H9 (cell line): ENCODE results near the gene GLRA1. TPM values are rescaled to one million over a fixed set of nuclear protein-coding genes. Genes with fewer than 3 reads are reported as not detected.

ENCODE experiments used
- DNase-seq: peaks from one replicate; pipeline ENCODE4 v3.0.0-alpha.2; 2017
- H2AFZ ChIP-seq: one replicate; pipeline ENCODE4 v1.6.1; 2013; ENCODE audit warnings: mild to moderate bottlenecking, low read length, control low read depth, moderate library complexity
- H2AK5ac ChIP-seq: 2 replicates; pipeline ENCODE4 v1.6.1; 2013; ENCODE audit warnings: low read length, control low read depth, mixed read lengths; ENCODE audit not compliant: insufficient read length
- H2BK120ac ChIP-seq: one replicate; pipeline ENCODE4 v1.6.1; 2013; ENCODE audit warnings: low read depth, mild to moderate bottlenecking, low read length, control low read depth, inconsistent platforms; ENCODE audit not compliant: poor library complexity, severe bottlenecking
- H2BK12ac ChIP-seq: 2 replicates; pipeline ENCODE4 v1.6.1; 2013; ENCODE audit warnings: low read length, control low read depth, mixed read lengths, low read depth; ENCODE audit not compliant: insufficient read length
- H2BK15ac ChIP-seq: 2 replicates; pipeline ENCODE4 v1.6.1; 2013; ENCODE audit warnings: low read depth, low read length, control low read depth
- H2BK20ac ChIP-seq: one replicate; pipeline ENCODE4 v1.6.1; 2013; ENCODE audit warnings: low read depth, mild to moderate bottlenecking, low read length, control low read depth, inconsistent platforms; ENCODE audit not compliant: poor library complexity, severe bottlenecking
- H2BK5ac ChIP-seq: 2 replicates; pipeline ENCODE4 v1.6.1; 2013; ENCODE audit warnings: low read length, control low read depth, mixed read lengths; ENCODE audit not compliant: insufficient read length
- H3K14ac ChIP-seq: 2 replicates; pipeline ENCODE4 v1.6.1; 2013; ENCODE audit warnings: low read length, control low read depth; ENCODE audit not compliant: insufficient read depth
- H3K18ac ChIP-seq: 2 replicates; pipeline ENCODE4 v1.6.1; 2013; ENCODE audit warnings: low read depth, mild to moderate bottlenecking, mixed read lengths, low read length, control low read depth; ENCODE audit not compliant: insufficient read length
- H3K23ac ChIP-seq: 2 replicates; pipeline ENCODE4 v1.6.1; 2013; ENCODE audit warnings: low read length, control low read depth, mixed read lengths, low read depth; ENCODE audit not compliant: insufficient read length
- H3K23me2 ChIP-seq: 2 replicates; pipeline ENCODE4 v1.6.1; 2013; ENCODE audit warnings: low read depth, mild to moderate bottlenecking, mixed read lengths, low read length, control low read depth; ENCODE audit not compliant: insufficient read length, poor library complexity, severe bottlenecking
- H3K27ac ChIP-seq: 2 replicates; pipeline ENCODE4 v1.5.1; 2013; ENCODE audit warnings: low read length, control low read depth, mixed read lengths, low read depth; ENCODE audit not compliant: insufficient read length
- H3K27me3 ChIP-seq: 2 replicates; pipeline ENCODE4 v1.6.1; 2013; ENCODE audit warnings: low read length, control low read depth, inconsistent platforms; ENCODE audit not compliant: insufficient read depth
- H3K4ac ChIP-seq: 2 replicates; pipeline ENCODE4 v1.6.1; 2013; ENCODE audit warnings: low read depth, mild to moderate bottlenecking, control low read depth, inconsistent platforms, low read length, moderate library complexity
- H3K4me1 ChIP-seq: 2 replicates; pipeline ENCODE4 v1.6.1; 2013; ENCODE audit warnings: low read length, control low read depth, inconsistent platforms; ENCODE audit not compliant: insufficient read depth
- H3K4me2 ChIP-seq: 2 replicates; pipeline ENCODE4 v1.6.1; 2013; ENCODE audit warnings: low read length, control low read depth, mixed read lengths; ENCODE audit not compliant: insufficient read length, insufficient read depth
- H3K56ac ChIP-seq: 2 replicates; pipeline ENCODE4 v1.6.1; 2013; ENCODE audit warnings: low read depth, mild to moderate bottlenecking, mixed read lengths, low read length, control low read depth; ENCODE audit not compliant: insufficient read length
- H3K79me1 ChIP-seq: 2 replicates; pipeline ENCODE4 v1.6.1; 2013; ENCODE audit warnings: low read depth, mild to moderate bottlenecking, moderate library complexity, low read length, control low read depth, inconsistent platforms; ENCODE audit not compliant: insufficient read depth, poor library complexity, severe bottlenecking
- H3K79me2 ChIP-seq: 2 replicates; pipeline ENCODE4 v1.6.1; 2013; ENCODE audit warnings: low read length, control low read depth, inconsistent platforms; ENCODE audit not compliant: insufficient read depth
- H3K9ac ChIP-seq: 2 replicates; pipeline ENCODE4 v1.6.1; 2013; ENCODE audit warnings: low read length, control low read depth, mixed read lengths; ENCODE audit not compliant: insufficient read length; ENCODE audit errors: extremely low read depth
- H3K9me3 ChIP-seq: one replicate; pipeline ENCODE4 v1.6.1; 2013; ENCODE audit warnings: low read depth, low read length, inconsistent platforms; ENCODE audit not compliant: control insufficient read depth
- H3T11ph ChIP-seq: one replicate; pipeline ENCODE4 v1.6.1; 2013; ENCODE audit warnings: mild to moderate bottlenecking, low read length, control low read depth, inconsistent platforms
- H4K20me1 ChIP-seq: one replicate; pipeline ENCODE4 v1.6.1; 2013; ENCODE audit not compliant: control insufficient read depth, insufficient read length, insufficient read depth
- H4K5ac ChIP-seq: 2 replicates; pipeline ENCODE4 v1.6.1; 2013; ENCODE audit warnings: low read depth, mild to moderate bottlenecking, mixed read lengths, low read length, control low read depth; ENCODE audit not compliant: insufficient read length
- H4K8ac ChIP-seq: replicated peaks from 2 replicates; pipeline ENCODE4 v1.6.1; 2013; ENCODE audit warnings: low read length, control low read depth, mixed read lengths, low read depth; ENCODE audit not compliant: insufficient read length
- H4K91ac ChIP-seq: 2 replicates; pipeline ENCODE4 v1.6.1; 2013; ENCODE audit warnings: low read depth, mild to moderate bottlenecking, moderate library complexity, mixed read lengths, low read length, control low read depth; ENCODE audit not compliant: insufficient read length
- H3K27ac Mint-ChIP-seq, 3 experiments: 2 replicates in 2 of 3; 3 replicates in 1 of 3; pipeline ENCODE4 v1.8.0; 2020 to 2021; ENCODE audit warnings: mixed read lengths in 3 of 3, mild to moderate bottlenecking in 1 of 3, moderate library complexity in 1 of 3
- H3K27me3 Mint-ChIP-seq: 2 replicates; pipeline ENCODE4 v1.8.0; 2021; ENCODE audit warnings: low read depth, mild to moderate bottlenecking, moderate library complexity, mixed read lengths
- H3K36me3 Mint-ChIP-seq, 3 experiments: 2 replicates in 2 of 3; 3 replicates in 1 of 3; pipeline ENCODE4 v1.8.0; 2020 to 2021; ENCODE audit warnings: low read depth in 3 of 3, mixed read lengths in 3 of 3; ENCODE audit not compliant: insufficient read depth in 1 of 3
- H3K4me1 Mint-ChIP-seq, 2 experiments: 2 replicates each; pipeline ENCODE4 v1.8.0; 2020; ENCODE audit warnings: mixed read lengths in 2 of 2
- H3K4me3 Mint-ChIP-seq, 2 experiments: 2 replicates in 1 of 2; 3 replicates in 1 of 2; pipeline ENCODE4 v1.8.0; 2020 to 2021; ENCODE audit warnings: mild to moderate bottlenecking in 2 of 2, mixed read lengths in 2 of 2, moderate library complexity in 1 of 2
- H3K9me3 Mint-ChIP-seq, 2 experiments: 2 replicates in 1 of 2; 3 replicates in 1 of 2; pipeline ENCODE4 v1.8.0; 2020; ENCODE audit warnings: mild to moderate bottlenecking in 2 of 2, mixed read lengths in 2 of 2, moderate library complexity in 1 of 2
- WGBS: extraction: QIAGEN DNeasy Blood & Tissue Kit; methylation state at CpG from one replicate; pipeline ENCODE4 v1.1.7; 2013; ENCODE audit warnings: missing lambda C conversion rate, low lambda C conversion rate, mixed read lengths; ENCODE audit not compliant: insufficient read length; ENCODE audit errors: extremely low coverage; 5-methylcytosine and 5-hydroxymethylcytosine counted together
- total RNA-seq: library from RNA; stranded (reverse); gene quantifications from 2 replicates; pipeline ENCODE4 v1.2.1, GENCODE V29; 2021
- TF ChIP-seq, protein P1 (sequence below): fragments of 200-600 bp; sonication (generic); conservative IDR thresholded peaks from 3 replicates; pipeline ENCODE4 v1.8.0; 2021; ENCODE audit warnings: antibody characterized with exemption, mild to moderate bottlenecking

GLRA1 gene
- total RNA-seq, 1 experiment from 2014 or later = not detected

DNA sequence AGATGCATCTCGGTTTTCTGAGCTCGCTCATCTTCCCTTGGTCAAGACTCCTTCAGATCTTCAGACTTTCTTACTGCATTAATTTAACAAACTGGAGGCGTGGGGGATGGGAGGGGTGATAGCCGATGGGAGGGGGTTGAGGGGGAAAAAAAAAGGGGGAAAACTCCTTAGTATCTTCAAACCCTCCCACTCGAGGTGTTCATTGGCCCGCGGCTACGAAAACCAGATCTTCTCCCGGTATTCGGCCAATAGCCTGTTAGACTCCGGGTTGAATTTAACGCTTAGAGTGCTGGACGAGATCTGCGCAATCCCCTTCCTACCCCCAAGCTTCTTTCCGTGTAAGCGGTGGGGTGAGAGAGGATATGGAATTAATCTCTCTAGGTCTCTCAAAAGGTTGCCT is 689 bp upstream of the GLRA1 start:
- no peak overlapping the region for H3K27ac ChIP-seq
- no peak overlapping the region for H3K4me2 ChIP-seq
- no peak overlapping the region for H4K5ac ChIP-seq
- no peaks in the 10 kb centered on the region for H3K27me3 ChIP-seq
- no peak overlapping the region for H2BK15ac ChIP-seq
- H2AFZ ChIP-seq = no peak overlapping the region
- no peak overlapping the region for H2BK120ac ChIP-seq
- Mint-ChIP-seq H3K36me3 (no peaks in the 10 kb centered on the region), H3K27me3 (peaks cover 85% of the 10 kb centered on the region), H3K27ac (no peak overlapping the region), H3K9me3 (peaks cover 0 to under 1% of the 10 kb centered on the region in 2 experiments; a peak in 2 of 5 replicates), H3K4me1 (peaks cover 7 to 13% of the 10 kb centered on the region in 2 experiments), H3K4me3 (peak overlapping the region in 1 of 2 experiments; percentile 57; a peak in 2 of 5 replicates)
- no peak overlapping the region for H3K18ac ChIP-seq
- WGBS = no CpG with 5 or more reads among the region's 16 CpGs
- no peak overlapping the region for H2AK5ac ChIP-seq
- H2BK5ac ChIP-seq = no peak overlapping the region
- no peak overlapping the region for H3K9ac ChIP-seq
- H3K9me3 ChIP-seq = no peaks in the 10 kb centered on the region
- H3K79me2 ChIP-seq = no peaks in the 10 kb centered on the region
- no peak overlapping the region for H4K91ac ChIP-seq
- no peak overlapping the region for H2BK20ac ChIP-seq
- H3K56ac ChIP-seq = no peak overlapping the region
- H3K4ac ChIP-seq = no peak overlapping the region
- no peak overlapping the region for H3T11ph ChIP-seq
- H3K23ac ChIP-seq = no peak overlapping the region
- no peak overlapping the region for H4K8ac ChIP-seq
- TF ChIP-seq, protein P1, sequence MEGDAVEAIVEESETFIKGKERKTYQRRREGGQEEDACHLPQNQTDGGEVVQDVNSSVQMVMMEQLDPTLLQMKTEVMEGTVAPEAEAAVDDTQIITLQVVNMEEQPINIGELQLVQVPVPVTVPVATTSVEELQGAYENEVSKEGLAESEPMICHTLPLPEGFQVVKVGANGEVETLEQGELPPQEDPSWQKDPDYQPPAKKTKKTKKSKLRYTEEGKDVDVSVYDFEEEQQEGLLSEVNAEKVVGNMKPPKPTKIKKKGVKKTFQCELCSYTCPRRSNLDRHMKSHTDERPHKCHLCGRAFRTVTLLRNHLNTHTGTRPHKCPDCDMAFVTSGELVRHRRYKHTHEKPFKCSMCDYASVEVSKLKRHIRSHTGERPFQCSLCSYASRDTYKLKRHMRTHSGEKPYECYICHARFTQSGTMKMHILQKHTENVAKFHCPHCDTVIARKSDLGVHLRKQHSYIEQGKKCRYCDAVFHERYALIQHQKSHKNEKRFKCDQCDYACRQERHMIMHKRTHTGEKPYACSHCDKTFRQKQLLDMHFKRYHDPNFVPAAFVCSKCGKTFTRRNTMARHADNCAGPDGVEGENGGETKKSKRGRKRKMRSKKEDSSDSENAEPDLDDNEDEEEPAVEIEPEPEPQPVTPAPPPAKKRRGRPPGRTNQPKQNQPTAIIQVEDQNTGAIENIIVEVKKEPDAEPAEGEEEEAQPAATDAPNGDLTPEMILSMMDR = no peak
- no peak overlapping the region for H2BK12ac ChIP-seq
- no peaks in the 10 kb centered on the region for H3K4me1 ChIP-seq
- no peaks in the 10 kb centered on the region for H3K79me1 ChIP-seq
- H3K23me2 ChIP-seq = no peaks in the 10 kb centered on the region
- H3K14ac ChIP-seq = no peak overlapping the region
- DNase-seq = no peak
- H4K20me1 ChIP-seq = no peaks in the 10 kb centered on the region
